Naive thymus-derived CD4-positive, alpha-beta T cell (primary cell): ENCODE data around the gene ARFGEF3. TPM values are rescaled to one million over a fixed set of nuclear protein-coding genes. Genes with fewer than 3 reads are reported as not detected.

ENCODE experiments used
- ATAC-seq: fragments of 150-1000 bp; cut with Tn5 transposase; 2 replicates; pipeline ENCODE4 v1.10.0; 2021; ENCODE audit warnings: mild to moderate bottlenecking, moderate library complexity
- CTCF ChIA-PET: fragments of 350-600 bp; sonication (Branson Sonifier 250); formaldehyde crosslinking; loops from one replicate; lab custom pipeline; 2021; ENCODE audit warnings: antibody characterized with exemption; lab: Charles Lee
- POLR2A ChIA-PET: fragments of 350-600 bp; sonication (Branson Sonifier 250); formaldehyde crosslinking; loops from one replicate; lab custom pipeline; 2021; ENCODE audit warnings: antibody characterized with exemption, inconsistent platforms; lab: Charles Lee
- DNase-seq, 9 donors: peaks; one replicate each; pipeline versions ENCODE4 v3.0.0 to v3.0.0-alpha.2; 2020 to 2022; ENCODE audit warnings: mixed read lengths in 1 of 9
- H3K27ac ChIP-seq: one replicate; pipeline ENCODE4 v1.7.0; 2013; ENCODE audit warnings: mild to moderate bottlenecking, low read depth, low read length, moderate library complexity
- H3K27me3 ChIP-seq, 2 donors: one replicate each; pipeline ENCODE4 v1.7.0; 2013; ENCODE audit warnings: low read length in 2 of 2, mild to moderate bottlenecking in 2 of 2, moderate library complexity in 2 of 2; ENCODE audit not compliant: control insufficient read depth in 2 of 2, insufficient read depth in 2 of 2
- H3K36me3 ChIP-seq, 3 experiments: 1 replicate in 2 of 3; 2 replicates in 1 of 3; pipeline ENCODE4 v1.7.0; 2013; ENCODE audit warnings: low read length in 3 of 3, mild to moderate bottlenecking in 3 of 3, moderate library complexity in 1 of 3; ENCODE audit not compliant: insufficient read depth in 3 of 3, control insufficient read depth in 2 of 3
- H3K4me1 ChIP-seq, 2 donors: one replicate each; pipeline ENCODE4 v1.7.0; 2013; ENCODE audit warnings: low read length in 2 of 2, mild to moderate bottlenecking in 2 of 2, moderate library complexity in 1 of 2; ENCODE audit not compliant: control insufficient read depth in 2 of 2, insufficient read depth in 2 of 2
- H3K4me3 ChIP-seq: 2 replicates; pipeline ENCODE4 v1.7.0; 2013; ENCODE audit warnings: mild to moderate bottlenecking, low read length
- H3K9me3 ChIP-seq, 3 experiments: 1 replicate in 2 of 3; 2 replicates in 1 of 3; pipeline ENCODE4 v1.7.0; 2013; ENCODE audit warnings: low read length in 3 of 3; ENCODE audit not compliant: control insufficient read depth in 2 of 3
- H3K27ac Mint-ChIP-seq, 9 donors: one replicate each; pipeline ENCODE4 v1.8.0; 2020 to 2022; ENCODE audit warnings: mixed read lengths in 9 of 9, mild to moderate bottlenecking in 8 of 9, moderate library complexity in 5 of 9, inconsistent platforms in 2 of 9
- H3K27me3 Mint-ChIP-seq, 5 donors: one replicate each; pipeline ENCODE4 v1.8.0; 2021 to 2022; ENCODE audit warnings: mixed read lengths in 5 of 5, mild to moderate bottlenecking in 1 of 5
- H3K36me3 Mint-ChIP-seq, 5 donors: one replicate each; pipeline ENCODE4 v1.8.0; 2020 to 2022; ENCODE audit warnings: mixed read lengths in 5 of 5, mild to moderate bottlenecking in 3 of 5, inconsistent platforms in 1 of 5
- H3K4me1 Mint-ChIP-seq, 7 donors: one replicate each; pipeline ENCODE4 v1.8.0; 2020 to 2022; ENCODE audit warnings: mixed read lengths in 7 of 7, mild to moderate bottlenecking in 3 of 7, inconsistent platforms in 1 of 7
- H3K4me3 Mint-ChIP-seq, 10 donors: one replicate each; pipeline ENCODE4 v1.8.0; 2020 to 2022; ENCODE audit warnings: mild to moderate bottlenecking in 10 of 10, mixed read lengths in 10 of 10, moderate library complexity in 6 of 10, inconsistent platforms in 2 of 10
- H3K9me3 Mint-ChIP-seq, 11 donors: one replicate each; pipeline ENCODE4 v1.8.0; 2020 to 2022; ENCODE audit warnings: mixed read lengths in 11 of 11, mild to moderate bottlenecking in 4 of 11, inconsistent platforms in 1 of 11, moderate library complexity in 1 of 11
- intact Hi-C, 2 donors: fragments of 100-400 bp; cut with micrococcal nuclease; formaldehyde crosslinking; loops; one replicate each; pipeline ENCODE4 v1.15.1; 2023
- polyA plus RNA-seq, 2 donors: library from polyadenylated mRNA; unstranded; fragments of 300-500 nt; fragmentation: Illumina TruSeq; gene quantifications; one replicate each; pipeline ENCODE4 v1.2.3, GENCODE V29; 2021
- total RNA-seq, 6 experiments: library from RNA in 5 of 6; stranded (reverse) in 5 of 6; gene quantifications; 1 replicate in 5 of 6; 2 replicates in 1 of 6; pipeline ENCODE4 v1.2.3 and lab custom pipeline; 2021 to 2026

The ARFGEF3 gene
- total and polyA plus RNA-seq, 7 experiments from 2014 or later = 0.02 to 0.15 (median 0.03) TPM; not detected in 4

GRCh38 chr6:138248011-138248410 is 86.3 kb downstream of the ARFGEF3 start:
- Histone ChIP-seq H3K4me1 (no peaks in the 10 kb centered on the region), H3K9me3 (no peaks in the 10 kb centered on the region), H3K27ac (no peak overlapping the region), H3K27me3 (no peaks in the 10 kb centered on the region), H3K4me3 (no peak overlapping the region), H3K36me3 (no peaks in the 10 kb centered on the region)
- Mint-ChIP-seq H3K36me3 (no peaks in the 10 kb centered on the region), H3K4me1 (no peaks in the 10 kb centered on the region), H3K9me3 (no peaks in the 10 kb centered on the region), H3K27me3 (peaks cover 0 to 20% (median 7%) of the 10 kb centered on the region in 5 donors), H3K27ac (no peak overlapping the region), H3K4me3 (no peak overlapping the region)
- POLR2A ChIA-PET = no interaction called here
- intact Hi-C loops = no loop called here
- DNase-seq = no peak
- CTCF ChIA-PET = no interaction called here
- no peak for ATAC-seq

DNA sequence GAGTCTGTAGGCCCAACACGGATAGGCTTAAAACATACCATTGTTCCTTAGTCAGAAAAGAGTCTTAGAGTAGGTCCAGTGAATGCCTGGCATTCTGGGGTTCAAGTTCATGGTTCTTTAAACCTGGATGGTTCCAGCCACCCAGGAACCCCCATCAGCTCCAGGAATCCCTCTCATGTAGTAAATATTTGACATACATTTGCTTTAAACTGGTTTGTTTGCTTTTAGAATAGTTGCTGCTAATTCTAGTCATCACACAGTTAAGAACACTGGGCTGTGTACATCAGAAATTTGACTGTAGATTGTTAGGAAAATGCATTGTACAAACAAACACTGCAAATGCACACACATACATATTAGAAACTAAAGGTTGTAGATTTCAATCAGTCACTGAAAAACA is 87.1 kb downstream of the ARFGEF3 start:
- ATAC-seq = no peak
- no peaks in the 10 kb centered on the region for H3K36me3 Mint-ChIP-seq

GRCh38 chr6:138250053-138250452 is 88.3 kb downstream of the ARFGEF3 start:
- no peaks in the 10 kb centered on the region for H3K9me3 ChIP-seq
- no peaks in the 10 kb centered on the region for H3K4me1 ChIP-seq
- Mint-ChIP-seq H3K9me3 (no peaks in the 10 kb centered on the region), H3K36me3 (no peaks in the 10 kb centered on the region), H3K27ac (no peak overlapping the region), H3K27me3 (peaks cover 0 to 11% (median 2%) of the 10 kb centered on the region in 5 donors), H3K4me1 (no peaks in the 10 kb centered on the region), H3K4me3 (no peak overlapping the region)
- H3K27me3 ChIP-seq = no peaks in the 10 kb centered on the region
- ATAC-seq (no peak), DNase-seq (no peak)
- no peak overlapping the region for H3K27ac ChIP-seq
- H3K4me3 ChIP-seq = no peak overlapping the region
- intact Hi-C loops = no loop called here
- CTCF ChIA-PET = no interaction called here
- POLR2A ChIA-PET = no interaction called here
- H3K36me3 ChIP-seq = no peaks in the 10 kb centered on the region

More for the DNA sequence above, 87.1 kb downstream of the ARFGEF3 start:
- H3K4me3 ChIP-seq = no peak overlapping the region
- no peak overlapping the region for H3K27ac Mint-ChIP-seq
- DNase-seq = no peak
- H3K27me3 Mint-ChIP-seq = peaks cover 0 to 19% (median 2%) of the 10 kb centered on the region in 5 donors
- POLR2A ChIA-PET = no interaction called here
- H3K36me3 ChIP-seq = no peaks in the 10 kb centered on the region
- intact Hi-C loops = no loop called here
- no peaks in the 10 kb centered on the region for H3K27me3 ChIP-seq
- no peak overlapping the region for H3K4me3 Mint-ChIP-seq
- no peaks in the 10 kb centered on the region for H3K4me1 Mint-ChIP-seq
- H3K4me1 ChIP-seq = no peaks in the 10 kb centered on the region
- H3K9me3 ChIP-seq = no peaks in the 10 kb centered on the region
- CTCF ChIA-PET = no interaction called here
- H3K27ac ChIP-seq = no peak overlapping the region
- H3K9me3 Mint-ChIP-seq = no peaks in the 10 kb centered on the region

- DNase-seq (no peak), ATAC-seq (no peak)
- Mint-ChIP-seq H3K27me3 (peaks cover 0 to 11% (median 4%) of the 10 kb centered on the region in 5 donors), H3K27ac (no peak overlapping the region), H3K4me1 (no peaks in the 10 kb centered on the region), H3K4me3 (no peak overlapping the region), H3K36me3 (no peaks in the 10 kb centered on the region), H3K9me3 (no peaks in the 10 kb centered on the region)
- Histone ChIP-seq H3K9me3 (no peaks in the 10 kb centered on the region), H3K27me3 (no peaks in the 10 kb centered on the region), H3K27ac (no peak overlapping the region), H3K4me3 (no peak overlapping the region), H3K36me3 (no peaks in the 10 kb centered on the region), H3K4me1 (no peaks in the 10 kb centered on the region)
- ChIA-PET POLR2A (no interaction called here), CTCF (no interaction called here)
- intact Hi-C loops = no loop called here
Observed at GRCh38 chr6:138250513-138251247, 88.9 kb downstream of the ARFGEF3 start.

- no peak overlapping the region for H3K4me3 Mint-ChIP-seq
- CTCF ChIA-PET = no interaction called here
- peaks cover 2 to 18% (median 12%) of the 10 kb centered on the region in 5 donors for H3K27me3 Mint-ChIP-seq
- H3K27me3 ChIP-seq = no peaks in the 10 kb centered on the region
- no peak overlapping the region for H3K4me3 ChIP-seq
- intact Hi-C loops = no loop called here
- no peaks in the 10 kb centered on the region for H3K36me3 Mint-ChIP-seq
- no peak for ATAC-seq
- no peak for DNase-seq
- no peaks in the 10 kb centered on the region for H3K4me1 Mint-ChIP-seq
- H3K9me3 ChIP-seq = no peaks in the 10 kb centered on the region
- no peaks in the 10 kb centered on the region for H3K4me1 ChIP-seq
- POLR2A ChIA-PET = interaction anchor here (0.6 kb wide), 1 partner anchor 1044 kb away, joined by 4 read pairs; no protein-coding TSS in a partner anchor
- H3K9me3 Mint-ChIP-seq = no peaks in the 10 kb centered on the region
- H3K36me3 ChIP-seq = no peaks in the 10 kb centered on the region
- no peak overlapping the region for H3K27ac Mint-ChIP-seq
- no peak overlapping the region for H3K27ac ChIP-seq
Observed at GRCh38 chr6:138253731-138254130, 92.0 kb downstream of the ARFGEF3 start.

DNA sequence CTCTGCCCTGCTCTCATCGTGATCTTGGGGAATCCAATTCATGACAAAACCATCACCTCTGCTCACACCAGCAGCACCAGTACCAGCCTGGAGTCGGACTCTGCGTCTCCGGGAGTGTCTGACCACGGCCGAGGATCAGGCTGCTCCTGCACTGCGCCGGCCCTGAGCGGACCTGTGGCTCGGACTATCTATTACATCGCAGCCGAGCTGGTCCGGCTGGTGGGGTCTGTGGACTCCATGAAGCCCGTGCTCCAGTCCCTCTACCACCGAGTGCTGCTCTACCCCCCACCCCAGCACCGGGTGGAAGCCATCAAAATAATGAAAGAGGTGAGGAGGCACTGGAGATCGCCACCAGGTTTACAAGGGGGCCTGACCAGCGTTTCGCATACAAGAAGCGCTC is 93.7 kb downstream of the ARFGEF3 start:
- H3K9me3 ChIP-seq = no peaks in the 10 kb centered on the region
- Mint-ChIP-seq H3K4me3 (no peak overlapping the region), H3K36me3 (no peaks in the 10 kb centered on the region), H3K4me1 (no peaks in the 10 kb centered on the region), H3K27me3 (peaks cover 4 to 24% (median 23%) of the 10 kb centered on the region in 5 donors), H3K27ac (no peak overlapping the region), H3K9me3 (no peaks in the 10 kb centered on the region)
- no peaks in the 10 kb centered on the region for H3K27me3 ChIP-seq
- no peak overlapping the region for H3K27ac ChIP-seq
- ChIA-PET CTCF (no interaction called here), POLR2A (no interaction called here)
- intact Hi-C loops = no loop called here
- ATAC-seq = no peak
- no peak overlapping the region for H3K4me3 ChIP-seq
- no peaks in the 10 kb centered on the region for H3K36me3 ChIP-seq
- H3K4me1 ChIP-seq = no peaks in the 10 kb centered on the region
- DNase-seq = no peak

- Mint-ChIP-seq H3K27ac (no peak overlapping the region), H3K27me3 (peaks cover 6 to 28% (median 24%) of the 10 kb centered on the region in 5 donors), H3K9me3 (no peaks in the 10 kb centered on the region), H3K36me3 (no peaks in the 10 kb centered on the region), H3K4me3 (no peak overlapping the region), H3K4me1 (no peaks in the 10 kb centered on the region)
- H3K36me3 ChIP-seq = no peaks in the 10 kb centered on the region
- no peak overlapping the region for H3K4me3 ChIP-seq
- intact Hi-C loops = no loop called here
- no peaks in the 10 kb centered on the region for H3K4me1 ChIP-seq
- no peak overlapping the region for H3K27ac ChIP-seq
- ATAC-seq (no peak), DNase-seq (no peak)
- CTCF ChIA-PET = no interaction called here
- H3K9me3 ChIP-seq = no peaks in the 10 kb centered on the region
- H3K27me3 ChIP-seq = no peaks in the 10 kb centered on the region
- POLR2A ChIA-PET = no interaction called here
Observed at GRCh38 chr6:138257638-138258040, 95.9 kb downstream of the ARFGEF3 start.
